SU-DHL-6 (cell line): ENCODE results near the gene KCNK1.

ENCODE experiments used
- EZH2phosphoT487 ChIP-seq: fragments of 200-600 bp; sonication (generic), shearing (Covaris generic); conservative IDR thresholded peaks from 2 replicates; pipeline ENCODE4 v1.6.1; 2018; ENCODE audit warnings: mild to moderate bottlenecking, antibody characterized with exemption, low read length, moderate library complexity, mixed read lengths
- TF ChIP-seq, protein P1 (sequence below): fragments of 200-600 bp; sonication (generic); IDR thresholded peaks from one replicate; pipeline ENCODE4 v1.5.1; 2017; ENCODE audit warnings: antibody characterized with exemption, mild to moderate bottlenecking, low read length, moderate library complexity; ENCODE audit not compliant: insufficient read depth, poor library complexity, severe bottlenecking

DNA sequence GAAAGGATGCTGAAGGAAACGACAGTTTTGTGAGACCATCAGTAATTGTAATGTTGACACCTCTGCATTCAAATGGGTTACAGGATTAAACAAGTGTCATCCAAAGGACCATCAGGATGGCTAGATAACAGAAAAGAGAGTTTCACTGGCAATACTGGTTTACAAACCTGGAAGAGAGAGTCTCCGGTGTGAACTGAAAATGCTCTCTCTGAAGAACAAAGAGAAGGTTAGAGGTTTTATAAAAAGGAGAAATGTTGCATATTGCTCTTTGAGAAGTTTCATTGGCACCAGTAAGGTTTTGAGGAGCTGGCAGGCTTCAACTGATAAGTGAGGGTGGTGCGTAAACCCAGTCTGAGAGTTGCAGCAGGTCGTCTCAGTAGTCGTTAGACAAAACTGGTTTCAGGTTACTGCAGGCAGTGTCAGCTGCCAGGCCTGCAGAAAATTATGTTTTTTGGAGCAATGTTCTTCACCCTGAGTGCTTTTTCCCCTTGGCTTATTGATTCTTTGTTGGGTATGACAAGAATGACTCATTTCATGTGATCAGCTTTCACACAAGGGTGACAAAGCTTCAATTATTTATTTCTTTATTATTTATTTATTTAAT, 42.2 kb downstream of the KCNK1 start:
- TF ChIP-seq EZH2phosphoT487, result no peak
- TF ChIP-seq, protein P1, sequence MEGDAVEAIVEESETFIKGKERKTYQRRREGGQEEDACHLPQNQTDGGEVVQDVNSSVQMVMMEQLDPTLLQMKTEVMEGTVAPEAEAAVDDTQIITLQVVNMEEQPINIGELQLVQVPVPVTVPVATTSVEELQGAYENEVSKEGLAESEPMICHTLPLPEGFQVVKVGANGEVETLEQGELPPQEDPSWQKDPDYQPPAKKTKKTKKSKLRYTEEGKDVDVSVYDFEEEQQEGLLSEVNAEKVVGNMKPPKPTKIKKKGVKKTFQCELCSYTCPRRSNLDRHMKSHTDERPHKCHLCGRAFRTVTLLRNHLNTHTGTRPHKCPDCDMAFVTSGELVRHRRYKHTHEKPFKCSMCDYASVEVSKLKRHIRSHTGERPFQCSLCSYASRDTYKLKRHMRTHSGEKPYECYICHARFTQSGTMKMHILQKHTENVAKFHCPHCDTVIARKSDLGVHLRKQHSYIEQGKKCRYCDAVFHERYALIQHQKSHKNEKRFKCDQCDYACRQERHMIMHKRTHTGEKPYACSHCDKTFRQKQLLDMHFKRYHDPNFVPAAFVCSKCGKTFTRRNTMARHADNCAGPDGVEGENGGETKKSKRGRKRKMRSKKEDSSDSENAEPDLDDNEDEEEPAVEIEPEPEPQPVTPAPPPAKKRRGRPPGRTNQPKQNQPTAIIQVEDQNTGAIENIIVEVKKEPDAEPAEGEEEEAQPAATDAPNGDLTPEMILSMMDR, result no peak
